Peyer's patch (tissue), 4 donors: Measurements from ENCODE around the gene CEP128. TPM values are rescaled to one million over a fixed set of nuclear protein-coding genes. Genes with fewer than 3 reads are reported as not detected.
"Not testable (repeated sequence)": the region's sequence is repeated elsewhere in the genome, so short reads cannot be mapped to it uniquely, and the experiment has no call there.

Source experiments
- DNase-seq, 3 donors: peaks; one replicate each; pipeline ENCODE4 v3.0.0-alpha.2; 2017 to 2019
- H3K27ac ChIP-seq, 4 donors: fragments of 200-600 bp; sonication (generic); one replicate each; pipeline ENCODE4 v1.5.1; 2016 to 2019
- H3K27me3 ChIP-seq, 2 donors: fragments of 200-600 bp; sonication (generic); one replicate each; pipeline ENCODE4 v1.5.1; 2019
- H3K36me3 ChIP-seq, 3 donors: fragments of 200-600 bp; sonication (generic); one replicate each; pipeline ENCODE4 v1.5.1; 2016 to 2019
- H3K4me1 ChIP-seq, 4 donors: fragments of 200-600 bp; sonication (generic); one replicate each; pipeline ENCODE4 v1.5.1; 2016 to 2019
- H3K4me3 ChIP-seq, 4 donors: fragments of 200-600 bp; sonication (generic); 1 replicate in 3 of 4; 2 replicates in 1 of 4; pipeline ENCODE4 v1.5.1; 2016 to 2019; ENCODE audit warnings: mild to moderate bottlenecking in 1 of 4
- H3K9me3 ChIP-seq, 4 donors: fragments of 200-600 bp; sonication (generic); one replicate each; pipeline ENCODE4 v1.5.1; 2016 to 2019; ENCODE audit warnings: mild to moderate bottlenecking in 1 of 4
- POLR2A ChIP-seq, 2 donors: fragments of 450-650 bp; IDR thresholded peaks; one replicate each; pipeline ENCODE4 v1.5.1; 2017; ENCODE audit warnings: antibody characterized with exemption in 2 of 2, mild to moderate bottlenecking in 2 of 2, moderate library complexity in 2 of 2
- total RNA-seq, 4 donors: library from RNA; depleted of rRNA; stranded (reverse); fragments of >200 nt; gene quantifications; one replicate each; pipeline ENCODE4 v1.1.0, GENCODE V29; 2016
- TF ChIP-seq, protein P1 (sequence below), 6 experiments: fragments of 450-650 bp in 4 of 6; fragments of 200-600 bp in 2 of 6; sonication (generic) in 1 of 6; IDR thresholded peaks; one replicate each; pipeline ENCODE4 v1.5.1; 2017 to 2019; ENCODE audit warnings: antibody characterized with exemption in 6 of 6, mild to moderate bottlenecking in 3 of 6, moderate library complexity in 1 of 6

Gene CEP128
- total RNA-seq, 4 donors from 2014 or later = 5.9 to 51.2 (median 6.7) TPM

DNA sequence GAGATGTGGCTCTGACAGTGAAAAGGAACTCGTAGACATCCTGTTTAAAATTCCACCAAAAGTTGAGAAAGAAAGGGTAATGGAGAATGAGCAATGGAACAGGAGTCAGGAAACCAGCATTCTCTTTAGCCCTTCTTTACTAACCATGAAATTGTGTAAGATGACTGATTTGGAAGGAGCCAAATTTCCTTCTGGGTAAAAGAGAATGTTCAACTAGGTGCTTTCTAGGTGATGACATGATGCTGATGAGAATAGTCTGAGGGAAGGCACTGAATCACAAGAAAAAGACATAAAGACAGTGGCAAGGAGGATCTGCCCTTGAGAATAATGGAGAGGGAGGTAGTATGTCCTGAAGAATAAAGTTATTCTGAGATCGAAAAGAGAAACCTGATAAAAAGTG lies 16.1 kb upstream of the CEP128 start:
- Histone ChIP-seq H3K36me3 (no peaks in the 10 kb centered on the region), H3K27me3 (no peaks in the 10 kb centered on the region), H3K27ac (no peak overlapping the region), H3K4me3 (no peak overlapping the region), H3K4me1 (peaks cover 0 to 9% (median 3%) of the 10 kb centered on the region in 4 donors), H3K9me3 (no peaks in the 10 kb centered on the region)
- TF ChIP-seq, protein P1, sequence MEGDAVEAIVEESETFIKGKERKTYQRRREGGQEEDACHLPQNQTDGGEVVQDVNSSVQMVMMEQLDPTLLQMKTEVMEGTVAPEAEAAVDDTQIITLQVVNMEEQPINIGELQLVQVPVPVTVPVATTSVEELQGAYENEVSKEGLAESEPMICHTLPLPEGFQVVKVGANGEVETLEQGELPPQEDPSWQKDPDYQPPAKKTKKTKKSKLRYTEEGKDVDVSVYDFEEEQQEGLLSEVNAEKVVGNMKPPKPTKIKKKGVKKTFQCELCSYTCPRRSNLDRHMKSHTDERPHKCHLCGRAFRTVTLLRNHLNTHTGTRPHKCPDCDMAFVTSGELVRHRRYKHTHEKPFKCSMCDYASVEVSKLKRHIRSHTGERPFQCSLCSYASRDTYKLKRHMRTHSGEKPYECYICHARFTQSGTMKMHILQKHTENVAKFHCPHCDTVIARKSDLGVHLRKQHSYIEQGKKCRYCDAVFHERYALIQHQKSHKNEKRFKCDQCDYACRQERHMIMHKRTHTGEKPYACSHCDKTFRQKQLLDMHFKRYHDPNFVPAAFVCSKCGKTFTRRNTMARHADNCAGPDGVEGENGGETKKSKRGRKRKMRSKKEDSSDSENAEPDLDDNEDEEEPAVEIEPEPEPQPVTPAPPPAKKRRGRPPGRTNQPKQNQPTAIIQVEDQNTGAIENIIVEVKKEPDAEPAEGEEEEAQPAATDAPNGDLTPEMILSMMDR (IDR thresholded peaks at IDR 0.05) = no peak
- no peak for TF ChIP-seq POLR2A (IDR thresholded peaks at IDR 0.05)
- DNase-seq = no peak

DNA sequence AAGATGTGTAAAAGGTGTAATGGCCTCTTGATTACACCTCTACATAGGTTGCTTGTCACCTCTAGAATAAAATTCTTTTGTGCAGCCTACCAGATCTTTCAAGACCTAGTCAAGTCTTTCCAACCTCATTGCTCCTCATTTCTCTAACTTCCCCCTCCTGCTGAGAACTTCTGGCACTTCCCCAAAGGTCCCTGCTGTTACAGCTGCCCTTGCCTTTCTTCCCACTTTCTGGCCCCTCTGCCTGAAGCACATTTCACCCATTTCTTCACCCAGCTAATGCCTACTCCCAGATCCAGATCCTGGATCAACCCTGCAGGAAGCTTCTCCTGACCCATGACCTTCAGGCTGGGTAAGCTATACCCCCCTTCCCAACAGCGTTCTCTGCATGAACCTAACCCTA lies 15.4 kb upstream of the CEP128 start:
- no peaks in the 10 kb centered on the region for H3K9me3 ChIP-seq
- peak overlapping the region in 1 of 4 donors; percentile 8 for H3K27ac ChIP-seq
- H3K4me1 ChIP-seq = peaks cover 0 to 9% (median 3%) of the 10 kb centered on the region in 4 donors
- no peak for DNase-seq
- no peaks in the 10 kb centered on the region for H3K27me3 ChIP-seq
- H3K36me3 ChIP-seq = no peaks in the 10 kb centered on the region
- no peak overlapping the region for H3K4me3 ChIP-seq
- TF ChIP-seq, protein P1 (IDR thresholded peaks at IDR 0.05) = no peak
- no peak for TF ChIP-seq POLR2A (IDR thresholded peaks at IDR 0.05)

DNA sequence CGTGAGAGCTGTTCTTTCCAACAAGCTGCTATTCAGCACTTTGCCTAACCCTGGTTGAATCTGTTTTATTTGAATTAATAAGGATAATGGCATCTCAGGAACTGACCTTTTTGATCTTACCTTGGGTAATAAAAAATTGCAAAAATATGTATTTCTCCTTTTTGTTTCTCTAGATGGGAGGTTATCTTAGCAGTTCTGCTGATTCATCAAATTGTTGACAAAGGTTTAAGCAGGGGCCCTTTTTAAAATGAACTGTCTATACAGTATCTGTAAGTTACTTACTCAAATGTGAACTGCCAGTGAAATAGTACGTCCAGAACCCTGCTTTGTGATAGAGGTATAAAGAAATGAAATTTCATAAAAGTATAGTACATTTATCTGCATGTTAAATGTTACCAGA lies 14.6 kb upstream of the CEP128 start:
- H3K27me3 ChIP-seq = no peaks in the 10 kb centered on the region
- H3K36me3 ChIP-seq = no peaks in the 10 kb centered on the region
- H3K4me3 ChIP-seq = no peak overlapping the region
- no peak for TF ChIP-seq POLR2A (IDR thresholded peaks at IDR 0.05)
- TF ChIP-seq, protein P1 (IDR thresholded peaks at IDR 0.05) = no peak
- H3K9me3 ChIP-seq = no peaks in the 10 kb centered on the region
- peaks cover 0 to 9% (median 3%) of the 10 kb centered on the region in 4 donors for H3K4me1 ChIP-seq
- no peak for DNase-seq
- H3K27ac ChIP-seq = no peak overlapping the region

DNA sequence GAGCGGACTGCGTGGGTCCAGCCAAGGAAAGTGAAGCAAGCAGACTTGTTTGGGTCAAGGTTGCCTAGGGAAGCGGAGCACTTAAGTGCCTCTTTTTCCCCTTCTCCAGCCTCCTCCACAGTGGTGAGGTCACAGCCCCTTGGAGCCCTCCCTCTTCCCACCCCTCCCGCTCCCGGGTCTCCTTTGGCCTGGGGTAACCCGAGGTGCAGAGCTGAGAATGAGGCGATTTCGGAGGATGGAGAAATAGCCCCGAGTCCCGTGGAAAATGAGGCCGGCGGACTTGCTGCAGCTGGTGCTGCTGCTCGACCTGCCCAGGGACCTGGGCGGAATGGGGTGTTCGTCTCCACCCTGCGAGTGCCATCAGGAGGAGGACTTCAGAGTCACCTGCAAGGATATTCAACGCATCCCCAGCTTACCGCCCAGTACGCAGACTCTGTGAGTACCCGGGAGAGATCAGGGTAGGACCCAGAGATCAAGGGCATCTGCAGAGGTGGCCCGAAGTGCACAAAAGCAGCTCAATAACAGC lies 13.9 kb upstream of the CEP128 start, which contains the start of gene TSHR:
Gene TSHR, plus strand, starts transcription at position 206 of the 526 bp plus-strand sequence. Its CDS starts 60 bp downstream, at position 266.
- DNase-seq = peak in 1 of 3 donors; percentile 48
- Histone ChIP-seq H3K27ac (peak within 1 kb of the TSS in 1 of 4 donors; percentile 65), H3K27me3 (no peaks in the 10 kb centered on the region), H3K4me3 (peak within 1 kb of the TSS; percentile 35 to 62 (median 50)), H3K4me1 (peaks cover 0 to 9% (median 3%) of the 10 kb centered on the region in 4 donors), H3K9me3 (no peaks in the 10 kb centered on the region), H3K36me3 (no peaks in the 10 kb centered on the region)
- TF ChIP-seq POLR2A (IDR thresholded peaks at IDR 0.05) = no peak
- TF ChIP-seq, protein P1 (IDR thresholded peaks at IDR 0.05) = no peak

DNA sequence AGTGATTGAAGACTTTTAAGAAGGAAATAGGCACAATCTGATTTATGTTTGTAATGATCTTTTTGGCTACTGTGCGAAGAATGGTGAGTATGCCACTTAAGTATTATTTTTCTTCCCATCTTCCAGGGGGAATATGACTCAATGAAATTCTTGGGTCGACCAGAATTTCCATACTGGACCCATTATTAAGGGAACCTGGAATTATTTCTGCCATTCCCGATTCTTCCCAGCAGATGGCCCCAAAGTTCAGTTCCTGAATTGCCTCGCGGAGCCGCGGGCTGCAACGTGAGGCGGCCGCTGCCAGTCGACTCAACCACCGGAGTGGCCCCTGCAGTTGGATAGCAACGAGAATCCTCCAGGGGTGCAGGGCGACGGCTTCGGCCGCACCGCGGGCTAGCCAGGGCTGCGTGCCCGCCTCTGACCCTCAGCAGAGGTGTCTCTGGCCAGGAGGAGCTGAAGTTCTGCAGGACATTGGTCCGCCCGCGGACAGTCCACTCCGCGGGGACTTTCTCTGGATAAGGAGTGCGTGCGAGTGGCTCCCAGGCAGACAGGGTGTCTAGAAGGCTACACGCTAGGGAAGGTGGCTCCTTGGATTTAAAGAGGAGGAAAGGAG lies 13.3 kb upstream of the CEP128 start:
- H3K27me3 ChIP-seq = no peaks in the 10 kb centered on the region
- TF ChIP-seq, protein P1 (IDR thresholded peaks at IDR 0.05) = peak; percentile 62 to 84 (median 81)
- no peak for TF ChIP-seq POLR2A (IDR thresholded peaks at IDR 0.05)
- peak; percentile 76 to 92 (median 82) for DNase-seq
- H3K27ac ChIP-seq = peak overlapping the region in 1 of 4 donors; percentile 65
- no peaks in the 10 kb centered on the region for H3K9me3 ChIP-seq
- H3K4me3 ChIP-seq = peak overlapping the region; percentile 35 to 62 (median 50)
- peaks cover 0 to 9% (median 3%) of the 10 kb centered on the region in 4 donors for H3K4me1 ChIP-seq
- no peaks in the 10 kb centered on the region for H3K36me3 ChIP-seq

DNA sequence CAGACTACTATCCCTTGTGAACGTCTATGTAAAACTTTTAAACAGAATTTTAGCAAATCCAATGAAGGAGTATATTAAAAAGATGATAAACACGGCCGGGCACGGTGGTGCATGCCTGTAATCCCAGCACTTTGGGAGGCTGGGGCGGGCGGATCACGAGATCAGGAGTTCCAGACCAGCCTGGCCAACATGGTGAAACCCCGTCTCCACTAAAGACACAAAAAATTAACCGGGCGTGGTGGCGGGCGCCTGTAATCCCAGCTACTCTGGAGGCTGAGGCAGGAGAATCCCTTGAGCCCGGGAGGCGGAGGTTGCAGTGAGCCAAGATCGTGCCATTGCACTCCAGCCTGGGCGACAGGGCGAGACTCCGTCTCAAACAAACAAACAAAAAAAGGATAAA lies 11.7 kb upstream of the CEP128 start:
- not testable (repeated sequence) for H3K27ac ChIP-seq, H3K4me1 ChIP-seq, H3K27me3 ChIP-seq, H3K9me3 ChIP-seq, H3K4me3 ChIP-seq, H3K36me3 ChIP-seq, DNase-seq
